Karpas-422 (cell line): ENCODE data around the gene ZBTB16. TPM values are rescaled to one million over a fixed set of nuclear protein-coding genes. Genes with fewer than 3 reads are reported as not detected.

ENCODE experiments used
- DNase-seq: peaks from one replicate; pipeline ENCODE4 v3.0.0-alpha.2; 2015
- H2AFZ ChIP-seq: fragments of 200-600 bp; sonication (generic); 2 replicates; pipeline ENCODE4 v1.6.1; 2014; ENCODE audit warnings: antibody characterized with exemption, low read length, mixed read lengths
- H3K27ac ChIP-seq: fragments of 200-600 bp; sonication (generic); 2 replicates; pipeline ENCODE4 v1.5.1; 2014; ENCODE audit warnings: mild to moderate bottlenecking, low read length, moderate library complexity
- H3K27me3 ChIP-seq: fragments of 200-600 bp; sonication (generic); 2 replicates; pipeline ENCODE4 v1.6.1; 2014; ENCODE audit warnings: low read length, mixed read lengths
- H3K36me3 ChIP-seq: fragments of 200-600 bp; sonication (generic); 2 replicates; pipeline ENCODE4 v1.6.1; 2014; ENCODE audit warnings: low read length, mixed read lengths; ENCODE audit not compliant: insufficient read depth
- H3K4me1 ChIP-seq: fragments of 200-600 bp; sonication (generic); 2 replicates; pipeline ENCODE4 v1.6.1; 2014; ENCODE audit warnings: mild to moderate bottlenecking, low read length, mixed read lengths
- H3K4me2 ChIP-seq: fragments of 200-600 bp; sonication (generic); 2 replicates; pipeline ENCODE4 v1.6.1; 2014; ENCODE audit warnings: low read length, low read depth, mild to moderate bottlenecking; ENCODE audit not compliant: poor library complexity, severe bottlenecking
- H3K4me3 ChIP-seq: fragments of 200-600 bp; sonication (generic); 2 replicates; pipeline ENCODE4 v1.5.1; 2014; ENCODE audit warnings: mild to moderate bottlenecking, antibody characterized with exemption, low read length, mixed read lengths
- H3K79me2 ChIP-seq: fragments of 200-600 bp; sonication (generic); 2 replicates; pipeline ENCODE4 v1.6.1; 2014; ENCODE audit warnings: mild to moderate bottlenecking, low read length, mixed read lengths
- H3K9ac ChIP-seq: fragments of 200-600 bp; sonication (generic); 2 replicates; pipeline ENCODE4 v1.6.0; 2014; ENCODE audit warnings: low read length
- H3K9me2 ChIP-seq: fragments of 200-600 bp; sonication (generic), shearing (Covaris generic); replicated peaks from 2 replicates; pipeline ENCODE4 v1.6.0; 2014; ENCODE audit warnings: mild to moderate bottlenecking, low read length, moderate library complexity; ENCODE audit not compliant: insufficient read depth
- H3K9me3 ChIP-seq: fragments of 300-700, 200-600 bp; sonication (generic); 2 replicates; pipeline ENCODE4 v1.6.1; 2014; ENCODE audit warnings: low read length, mixed read lengths
- H4K20me1 ChIP-seq: fragments of 200-600 bp; sonication (generic); 2 replicates; pipeline ENCODE4 v1.6.1; 2014; ENCODE audit warnings: mild to moderate bottlenecking, antibody characterized with exemption, low read length, low read depth; ENCODE audit not compliant: insufficient read depth
- total RNA-seq: library from RNA; depleted of rRNA; stranded (reverse); fragments of >200 nt; shearing (Covaris generic); gene quantifications from 2 replicates; pipeline ENCODE4 v1.2.3, GENCODE V29; 2014; ENCODE audit warnings: low replicate concordance

ZBTB16 gene
- total RNA-seq, 1 experiment from 2014 or later = not detected

DNA sequence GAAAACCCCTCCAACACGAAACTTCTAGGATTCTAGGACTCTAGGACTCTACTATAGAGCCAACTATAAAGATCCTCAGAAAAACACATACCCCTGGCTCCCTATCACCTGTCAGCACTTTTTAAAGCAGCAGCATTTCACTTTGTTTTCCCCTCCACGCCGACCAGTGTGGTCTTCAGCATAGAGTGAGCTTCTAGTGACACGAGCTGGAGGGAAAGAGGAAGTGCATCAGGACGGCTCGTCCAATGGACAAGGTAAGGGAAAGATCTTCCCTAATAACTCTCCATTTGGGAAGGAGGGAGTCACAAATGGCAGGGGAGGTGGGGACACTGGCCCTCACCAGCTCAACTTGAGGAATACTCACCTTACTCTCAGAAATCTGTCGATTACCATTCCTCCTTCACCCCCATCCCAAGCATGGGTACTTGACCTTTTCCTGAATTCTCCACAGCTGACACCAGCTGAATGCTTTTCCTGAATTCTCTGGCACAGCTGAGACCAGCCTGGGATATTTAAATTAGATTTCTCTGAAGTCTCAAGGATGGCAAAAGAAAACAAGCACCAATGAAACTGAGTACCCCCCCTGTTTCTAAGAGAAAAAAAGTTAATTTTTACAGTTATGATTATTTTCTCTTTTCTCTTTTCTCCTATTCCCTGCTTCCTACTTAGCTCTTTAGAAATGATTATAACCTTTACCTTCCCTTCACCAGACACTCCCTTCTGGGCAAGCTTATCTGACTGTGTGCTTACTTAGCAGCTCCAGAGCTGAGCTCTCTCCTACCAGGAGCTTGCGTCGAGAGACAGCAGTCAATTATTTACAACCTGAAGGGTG lies 203.4 kb downstream of the ZBTB16 start:
- Histone ChIP-seq H3K9me2 (no peaks in the 10 kb centered on the region), H3K79me2 (no peaks in the 10 kb centered on the region), H3K9me3 (no peaks in the 10 kb centered on the region), H2AFZ (no peak overlapping the region), H3K4me3 (no peak overlapping the region), H3K4me1 (peaks cover 7% of the 10 kb centered on the region), H4K20me1 (no peaks in the 10 kb centered on the region), H3K27ac (no peak overlapping the region), H3K4me2 (no peak overlapping the region), H3K9ac (no peak overlapping the region), H3K36me3 (no peaks in the 10 kb centered on the region), H3K27me3 (no peaks in the 10 kb centered on the region)
- DNase-seq = peak; percentile 49

GRCh38 chr11:114263513-114264170 lies 204.1 kb downstream of the ZBTB16 start:
- no peak overlapping the region for H3K9ac ChIP-seq
- H3K36me3 ChIP-seq = no peaks in the 10 kb centered on the region
- no peak overlapping the region for H3K27ac ChIP-seq
- H3K4me2 ChIP-seq = no peak overlapping the region
- no peaks in the 10 kb centered on the region for H3K27me3 ChIP-seq
- no peaks in the 10 kb centered on the region for H3K9me3 ChIP-seq
- H4K20me1 ChIP-seq = no peaks in the 10 kb centered on the region
- H2AFZ ChIP-seq = no peak overlapping the region
- no peak for DNase-seq
- peaks cover 5% of the 10 kb centered on the region for H3K4me1 ChIP-seq
- H3K9me2 ChIP-seq = no peaks in the 10 kb centered on the region
- no peaks in the 10 kb centered on the region for H3K79me2 ChIP-seq
- H3K4me3 ChIP-seq = no peak overlapping the region

DNA sequence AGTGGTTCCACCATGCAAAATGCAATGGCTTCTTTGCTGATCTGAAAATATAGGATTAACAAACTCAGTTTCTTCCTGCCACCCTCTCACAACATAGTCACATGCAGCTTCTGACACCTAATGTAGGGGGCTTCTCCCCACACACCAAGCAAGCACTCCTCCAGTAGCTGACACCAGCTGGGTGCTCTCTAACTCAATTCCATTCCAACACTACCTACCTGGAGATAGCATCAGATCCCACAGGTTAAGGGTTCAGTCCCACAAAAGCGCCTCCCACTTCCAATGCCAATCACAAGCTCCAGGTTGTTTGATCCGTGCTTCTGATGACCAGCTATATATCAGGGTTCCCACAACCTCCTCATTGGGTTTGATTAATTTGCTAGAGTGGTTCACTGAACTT lies 204.9 kb downstream of the ZBTB16 start:
- H3K9ac ChIP-seq = no peak overlapping the region
- no peaks in the 10 kb centered on the region for H3K36me3 ChIP-seq
- H3K27me3 ChIP-seq = no peaks in the 10 kb centered on the region
- no peaks in the 10 kb centered on the region for H4K20me1 ChIP-seq
- DNase-seq = no peak
- H3K4me1 ChIP-seq = no peaks in the 10 kb centered on the region
- H3K4me2 ChIP-seq = no peak overlapping the region
- H3K79me2 ChIP-seq = no peaks in the 10 kb centered on the region
- H3K9me3 ChIP-seq = no peaks in the 10 kb centered on the region
- no peaks in the 10 kb centered on the region for H3K9me2 ChIP-seq
- no peak overlapping the region for H3K27ac ChIP-seq
- H2AFZ ChIP-seq = no peak overlapping the region
- no peak overlapping the region for H3K4me3 ChIP-seq

- no peaks in the 10 kb centered on the region for H3K9me3 ChIP-seq
- no peaks in the 10 kb centered on the region for H3K9me2 ChIP-seq
- H3K27ac ChIP-seq = no peak overlapping the region
- H2AFZ ChIP-seq = no peak overlapping the region
- no peak overlapping the region for H3K9ac ChIP-seq
- DNase-seq = no peak
- H3K4me2 ChIP-seq = no peak overlapping the region
- no peaks in the 10 kb centered on the region for H4K20me1 ChIP-seq
- H3K4me3 ChIP-seq = no peak overlapping the region
- H3K27me3 ChIP-seq = no peaks in the 10 kb centered on the region
- no peaks in the 10 kb centered on the region for H3K36me3 ChIP-seq
- H3K79me2 ChIP-seq = no peaks in the 10 kb centered on the region
- no peaks in the 10 kb centered on the region for H3K4me1 ChIP-seq
These were observed 205.8 kb downstream of the ZBTB16 start for GRCh38 chr11:114265122-114265878.

DNA sequence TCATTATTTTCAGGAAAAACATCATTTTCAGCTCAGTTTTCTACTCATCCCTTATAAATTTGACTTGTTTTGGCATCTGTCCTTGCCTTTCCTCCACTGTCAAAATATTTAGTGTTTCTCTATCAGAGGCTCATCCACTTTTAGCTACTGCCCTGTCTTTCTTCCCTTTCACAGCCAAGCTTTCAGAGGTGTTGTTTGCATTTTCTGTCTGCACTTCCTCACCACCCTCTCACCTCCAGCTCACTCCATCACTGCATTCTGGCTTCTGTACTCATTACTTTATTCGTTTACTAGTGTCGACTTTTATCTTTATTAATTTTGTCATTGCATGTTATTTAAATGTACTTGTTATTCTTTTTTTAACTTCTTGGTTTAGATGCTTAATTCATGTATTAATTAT lies 210.0 kb downstream of the ZBTB16 start:
- Histone ChIP-seq H2AFZ (no peak overlapping the region), H4K20me1 (no peaks in the 10 kb centered on the region), H3K9me2 (no peaks in the 10 kb centered on the region), H3K79me2 (no peaks in the 10 kb centered on the region), H3K27me3 (no peaks in the 10 kb centered on the region), H3K4me3 (no peak overlapping the region), H3K9ac (no peak overlapping the region), H3K4me1 (no peaks in the 10 kb centered on the region), H3K9me3 (no peaks in the 10 kb centered on the region), H3K36me3 (no peaks in the 10 kb centered on the region), H3K27ac (no peak overlapping the region), H3K4me2 (no peak overlapping the region)
- DNase-seq = no peak

DNA sequence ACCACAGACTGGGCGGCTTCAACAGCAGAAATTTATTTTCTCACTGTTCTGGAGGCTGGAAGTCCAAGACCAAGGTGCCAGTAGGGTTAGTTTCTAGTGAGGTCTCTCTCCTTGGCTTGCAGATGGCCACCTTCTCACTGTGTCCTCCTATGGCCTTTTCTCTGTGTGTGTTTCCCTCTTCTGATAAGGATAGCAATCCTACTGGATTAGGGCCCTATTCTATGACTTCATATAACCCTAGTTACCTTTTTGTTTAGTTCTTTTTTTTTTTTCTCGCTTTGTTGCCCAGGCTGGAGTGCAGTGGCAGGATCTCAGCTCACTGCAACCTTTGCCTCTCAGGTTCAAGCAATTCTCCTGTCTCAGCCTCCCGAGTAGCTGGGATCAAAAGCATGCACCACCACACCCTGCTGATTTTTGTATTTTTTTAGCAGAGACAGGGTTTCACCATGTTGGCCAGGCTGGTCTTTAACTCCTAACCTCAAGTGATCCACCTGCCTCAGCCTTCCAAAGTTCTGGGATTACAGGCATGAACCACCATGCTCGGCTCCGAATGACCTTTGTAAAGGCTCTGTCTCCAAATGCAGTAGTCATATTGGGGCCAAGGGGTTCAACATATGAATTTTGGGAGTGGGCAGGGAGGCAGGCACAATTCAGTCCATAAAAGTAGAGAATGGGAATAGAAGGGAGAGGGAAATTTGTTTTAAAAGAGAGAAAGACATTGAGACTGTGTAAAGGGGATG lies 211.2 kb downstream of the ZBTB16 start:
- no peaks in the 10 kb centered on the region for H3K79me2 ChIP-seq
- H3K4me2 ChIP-seq = no peak overlapping the region
- H3K4me3 ChIP-seq = no peak overlapping the region
- no peaks in the 10 kb centered on the region for H3K9me3 ChIP-seq
- H3K27me3 ChIP-seq = no peaks in the 10 kb centered on the region
- H3K9ac ChIP-seq = no peak overlapping the region
- no peaks in the 10 kb centered on the region for H3K4me1 ChIP-seq
- H3K27ac ChIP-seq = no peak overlapping the region
- no peaks in the 10 kb centered on the region for H4K20me1 ChIP-seq
- H3K9me2 ChIP-seq = no peaks in the 10 kb centered on the region
- DNase-seq = no peak
- H3K36me3 ChIP-seq = no peaks in the 10 kb centered on the region
- H2AFZ ChIP-seq = no peak overlapping the region

- H3K27me3 ChIP-seq = no peaks in the 10 kb centered on the region
- no peak overlapping the region for H3K4me2 ChIP-seq
- H3K4me1 ChIP-seq = no peaks in the 10 kb centered on the region
- no peak overlapping the region for H2AFZ ChIP-seq
- no peak overlapping the region for H3K27ac ChIP-seq
- DNase-seq = no peak
- no peak overlapping the region for H3K9ac ChIP-seq
- H3K9me3 ChIP-seq = no peaks in the 10 kb centered on the region
- no peaks in the 10 kb centered on the region for H3K9me2 ChIP-seq
- H3K79me2 ChIP-seq = no peaks in the 10 kb centered on the region
- H3K4me3 ChIP-seq = no peak overlapping the region
- no peaks in the 10 kb centered on the region for H4K20me1 ChIP-seq
- no peaks in the 10 kb centered on the region for H3K36me3 ChIP-seq
These were observed 211.8 kb downstream of the ZBTB16 start for GRCh38 chr11:114271316-114271715.
